Central memory CD8-positive, alpha-beta T cell (primary cell): Measurements from ENCODE around the gene PRKCA.
"Not testable (repeated sequence)": the region's sequence is repeated elsewhere in the genome, so short reads cannot be mapped to it uniquely, and the experiment has no call there.

Experiments used
- ATAC-seq: fragments of 150-1000 bp; cut with Tn5 transposase; replicated peaks from 2 replicates; pipeline ENCODE4 v1.10.0; 2022; ENCODE audit warnings: mild to moderate bottlenecking, moderate FRiP score, moderate number of reproducible peaks; ENCODE audit not compliant: poor library complexity, severe bottlenecking; ENCODE audit errors: extremely low read depth
- DNase-seq, 2 donors: peaks; one replicate each; pipeline ENCODE4 v3.0.0; 2021; ENCODE audit warnings: low spot score in 2 of 2
- H3K27ac Mint-ChIP-seq: one replicate; pipeline ENCODE4 v1.8.0; 2022; ENCODE audit warnings: low read depth, mild to moderate bottlenecking, moderate library complexity, mixed read lengths
- H3K27me3 Mint-ChIP-seq: one replicate; pipeline ENCODE4 v1.8.0; 2022; ENCODE audit warnings: mixed read lengths
- H3K36me3 Mint-ChIP-seq: one replicate; pipeline ENCODE4 v1.8.0; 2022; ENCODE audit warnings: mild to moderate bottlenecking, moderate library complexity, mixed read lengths; ENCODE audit not compliant: insufficient read depth
- H3K4me1 Mint-ChIP-seq: one replicate; pipeline ENCODE4 v1.8.0; 2022; ENCODE audit warnings: mixed read lengths
- H3K4me3 Mint-ChIP-seq: one replicate; pipeline ENCODE4 v1.8.0; 2022; ENCODE audit warnings: mild to moderate bottlenecking, moderate library complexity, mixed read lengths
- H3K9me3 Mint-ChIP-seq: one replicate; pipeline ENCODE4 v1.8.0; 2022; ENCODE audit warnings: mixed read lengths

The PRKCA gene

GRCh38 chr17:66480243-66480642 lies 177.8 kb downstream of the PRKCA start:
- Mint-ChIP-seq H3K9me3 (no peaks in the 10 kb centered on the region), H3K4me3 (no peak overlapping the region), H3K36me3 (no peaks in the 10 kb centered on the region), H3K27me3 (no peaks in the 10 kb centered on the region), H3K27ac (no peak overlapping the region), H3K4me1 (no peaks in the 10 kb centered on the region)
- ATAC-seq (no peak), DNase-seq (no peak)

GRCh38 chr17:66480802-66481201 lies 178.4 kb downstream of the PRKCA start:
- no peak for DNase-seq
- Mint-ChIP-seq H3K4me3 (no peak overlapping the region), H3K36me3 (no peaks in the 10 kb centered on the region), H3K4me1 (no peaks in the 10 kb centered on the region), H3K27me3 (no peaks in the 10 kb centered on the region), H3K27ac (no peak overlapping the region), H3K9me3 (no peaks in the 10 kb centered on the region)
- no peak for ATAC-seq

GRCh38 chr17:66481271-66481670 lies 178.9 kb downstream of the PRKCA start:
- ATAC-seq, result no peak
- Mint-ChIP-seq H3K36me3 (no peaks in the 10 kb centered on the region), H3K9me3 (no peaks in the 10 kb centered on the region), H3K27ac (no peak overlapping the region), H3K4me1 (no peaks in the 10 kb centered on the region), H3K27me3 (no peaks in the 10 kb centered on the region), H3K4me3 (no peak overlapping the region)
- no peak for DNase-seq

- H3K27ac Mint-ChIP-seq, result no peak overlapping the region
- no peak for DNase-seq
- no peaks in the 10 kb centered on the region for H3K36me3 Mint-ChIP-seq
- H3K4me3 Mint-ChIP-seq, result no peak overlapping the region
- H3K4me1 Mint-ChIP-seq, result no peaks in the 10 kb centered on the region
- no peaks in the 10 kb centered on the region for H3K27me3 Mint-ChIP-seq
- H3K9me3 Mint-ChIP-seq, result no peaks in the 10 kb centered on the region
- no peak for ATAC-seq
These were observed 181.5 kb downstream of the PRKCA start for GRCh38 chr17:66483906-66484305.

- no peak for DNase-seq
- Mint-ChIP-seq H3K4me3 (no peak overlapping the region), H3K27me3 (no peaks in the 10 kb centered on the region), H3K9me3 (no peaks in the 10 kb centered on the region), H3K27ac (no peak overlapping the region), H3K36me3 (no peaks in the 10 kb centered on the region), H3K4me1 (no peaks in the 10 kb centered on the region)
- no peak for ATAC-seq
These were observed 183.0 kb downstream of the PRKCA start for GRCh38 chr17:66485309-66485947.

- no peaks in the 10 kb centered on the region for H3K36me3 Mint-ChIP-seq
- no peaks in the 10 kb centered on the region for H3K27me3 Mint-ChIP-seq
- DNase-seq (no peak), ATAC-seq (no peak)
- no peak overlapping the region for H3K27ac Mint-ChIP-seq
- H3K4me3 Mint-ChIP-seq, result no peak overlapping the region
- peaks cover 5% of the 10 kb centered on the region for H3K4me1 Mint-ChIP-seq
- no peaks in the 10 kb centered on the region for H3K9me3 Mint-ChIP-seq
These were observed 184.7 kb downstream of the PRKCA start for GRCh38 chr17:66487121-66487520.

GRCh38 chr17:66487981-66488468 lies 185.6 kb downstream of the PRKCA start:
- Mint-ChIP-seq H3K27ac (no peak overlapping the region), H3K9me3 (no peaks in the 10 kb centered on the region), H3K27me3 (no peaks in the 10 kb centered on the region), H3K36me3 (no peaks in the 10 kb centered on the region), H3K4me1 (peaks cover 5% of the 10 kb centered on the region), H3K4me3 (no peak overlapping the region)
- ATAC-seq, result no peak
- DNase-seq, result no peak

GRCh38 chr17:66488864-66489263 lies 186.5 kb downstream of the PRKCA start:
- no peak overlapping the region for H3K4me3 Mint-ChIP-seq

GRCh38 chr17:66489576-66489975 lies 187.2 kb downstream of the PRKCA start:
- not testable (repeated sequence) for ATAC-seq, H3K4me3 Mint-ChIP-seq, H3K36me3 Mint-ChIP-seq, H3K27me3 Mint-ChIP-seq, H3K27ac Mint-ChIP-seq, DNase-seq, H3K9me3 Mint-ChIP-seq
- H3K4me1 Mint-ChIP-seq, result peaks cover 13% of the 10 kb centered on the region

More at GRCh38 chr17:66488864-66489263, 186.5 kb downstream of the PRKCA start:
- H3K4me1 Mint-ChIP-seq, result peaks cover 8% of the 10 kb centered on the region
- no peaks in the 10 kb centered on the region for H3K9me3 Mint-ChIP-seq
- ATAC-seq (no peak), DNase-seq (no peak)
- H3K27ac Mint-ChIP-seq, result no peak overlapping the region
- H3K27me3 Mint-ChIP-seq, result no peaks in the 10 kb centered on the region
- H3K36me3 Mint-ChIP-seq, result no peaks in the 10 kb centered on the region

- Mint-ChIP-seq H3K27me3 (no peaks in the 10 kb centered on the region), H3K27ac (no peak overlapping the region), H3K4me1 (peaks cover 13% of the 10 kb centered on the region)
These were observed 188.8 kb downstream of the PRKCA start for GRCh38 chr17:66491213-66491612.

GRCh38 chr17:66491665-66492064 lies 189.3 kb downstream of the PRKCA start:
- H3K9me3 Mint-ChIP-seq, result no peaks in the 10 kb centered on the region
- no peak overlapping the region for H3K4me3 Mint-ChIP-seq
- ATAC-seq, result no peak
- peaks cover 13% of the 10 kb centered on the region for H3K4me1 Mint-ChIP-seq
- no peak overlapping the region for H3K27ac Mint-ChIP-seq
- DNase-seq, result no peak
- H3K27me3 Mint-ChIP-seq, result no peaks in the 10 kb centered on the region
- H3K36me3 Mint-ChIP-seq, result peaks cover 2% of the 10 kb centered on the region

More at GRCh38 chr17:66491213-66491612, 188.8 kb downstream of the PRKCA start:
- no peaks in the 10 kb centered on the region for H3K9me3 Mint-ChIP-seq
- no peak for ATAC-seq
- H3K36me3 Mint-ChIP-seq, result peaks cover 2% of the 10 kb centered on the region
- DNase-seq, result no peak
- no peak overlapping the region for H3K4me3 Mint-ChIP-seq

- H3K9me3 Mint-ChIP-seq, result no peaks in the 10 kb centered on the region
- no peak overlapping the region for H3K27ac Mint-ChIP-seq
- no peaks in the 10 kb centered on the region for H3K27me3 Mint-ChIP-seq
- ATAC-seq (no peak), DNase-seq (no peak)
- H3K4me3 Mint-ChIP-seq, result no peak overlapping the region
- H3K4me1 Mint-ChIP-seq, result peaks cover 13% of the 10 kb centered on the region
- H3K36me3 Mint-ChIP-seq, result peaks cover 2% of the 10 kb centered on the region
These were observed 189.7 kb downstream of the PRKCA start for GRCh38 chr17:66492080-66492479.

GRCh38 chr17:66492561-66493005 lies 190.2 kb downstream of the PRKCA start:
- Mint-ChIP-seq H3K27me3 (no peaks in the 10 kb centered on the region), H3K36me3 (peaks cover 2% of the 10 kb centered on the region), H3K4me3 (no peak overlapping the region), H3K9me3 (no peaks in the 10 kb centered on the region), H3K4me1 (peaks cover 13% of the 10 kb centered on the region), H3K27ac (no peak overlapping the region)
- DNase-seq, result no peak
- no peak for ATAC-seq
